Stimulated activated naive B cell treated with anti-CD40 and anti-IgM and Interleukin-4, amounts not matched to agents 10 μg/mL and 1 μg/mL and 100 μg/mL, for 72 hours (primary cell): ENCODE results near the gene MBD4.
A peak's percentile ranks its signal among the peaks of the same experiment; 100 is the strongest.

Experiments
- ATAC-seq, 2 donors: fragments of 150-1000 bp; cut with Tn5 transposase; replicated peaks; 2 replicates each; pipeline ENCODE4 v1.10.0; 2021; ENCODE audit warnings: moderate library complexity in 1 of 2
- DNase-seq: peaks from one replicate; pipeline ENCODE4 v3.0.0; 2021
- H3K27ac Mint-ChIP-seq: one replicate; pipeline ENCODE4 v1.8.0; 2022; ENCODE audit warnings: mild to moderate bottlenecking, mixed read lengths
- H3K27me3 Mint-ChIP-seq, 2 donors: one replicate each; pipeline ENCODE4 v1.8.0; 2022; ENCODE audit warnings: mixed read lengths in 2 of 2
- H3K36me3 Mint-ChIP-seq, 2 donors: one replicate each; pipeline ENCODE4 v1.8.0; 2022; ENCODE audit warnings: mixed read lengths in 2 of 2, mild to moderate bottlenecking in 1 of 2
- H3K4me1 Mint-ChIP-seq, 2 donors: one replicate each; pipeline ENCODE4 v1.8.0; 2022; ENCODE audit warnings: mixed read lengths in 2 of 2, mild to moderate bottlenecking in 1 of 2
- H3K4me3 Mint-ChIP-seq, 2 donors: one replicate each; pipeline ENCODE4 v1.8.0; 2022; ENCODE audit warnings: mild to moderate bottlenecking in 2 of 2, mixed read lengths in 2 of 2, moderate library complexity in 1 of 2
- H3K9me3 Mint-ChIP-seq, 2 donors: one replicate each; pipeline ENCODE4 v1.8.0; 2022; ENCODE audit warnings: mixed read lengths in 2 of 2, mild to moderate bottlenecking in 1 of 2

Gene MBD4

GRCh38 chr3:129383292-129383860 lies 56.4 kb downstream of the MBD4 start:
- ATAC-seq: peak; percentile 97

GRCh38 chr3:129382366-129382765 lies 57.4 kb downstream of the MBD4 start:
- no peak overlapping the region for H3K4me3 Mint-ChIP-seq
- H3K4me1 Mint-ChIP-seq: peaks cover 2 to 18% of the 10 kb centered on the region in 2 donors
- H3K36me3 Mint-ChIP-seq: peaks cover 20 to 23% of the 10 kb centered on the region in 2 donors
- peaks cover 0 to 2% of the 10 kb centered on the region in 2 donors for H3K9me3 Mint-ChIP-seq
- H3K27me3 Mint-ChIP-seq: no peaks in the 10 kb centered on the region
- ATAC-seq (no peak), DNase-seq (no peak)
- H3K27ac Mint-ChIP-seq: no peak overlapping the region

More at GRCh38 chr3:129383292-129383860, 56.4 kb downstream of the MBD4 start:
- Mint-ChIP-seq H3K27ac (no peak overlapping the region), H3K36me3 (peaks cover 25 to 33% of the 10 kb centered on the region in 2 donors), H3K4me1 (peaks cover 2 to 18% of the 10 kb centered on the region in 2 donors), H3K4me3 (no peak overlapping the region), H3K9me3 (no peaks in the 10 kb centered on the region), H3K27me3 (no peaks in the 10 kb centered on the region)
- DNase-seq: peak; percentile 34
